H1 (cell line): ENCODE data around the gene ING4. TPM values are rescaled to one million over a fixed set of nuclear protein-coding genes. Genes with fewer than 3 reads are reported as not detected.

Experiments used
- CBX8 ChIP-seq: fragments of 300-800, 300-1000 bp; sonication (generic); IDR thresholded peaks from 2 replicates; pipeline ENCODE4 v1.7.1; 2016; ENCODE audit warnings: low read depth, low read length, borderline replicate concordance
- CHD1 ChIP-seq: IDR thresholded peaks from 2 replicates; pipeline ENCODE4 v1.6.1; 2012; ENCODE audit warnings: low read depth, low read length, improper control_type of control experiment
- CREB1 ChIP-seq: IDR thresholded peaks from 2 replicates; pipeline ENCODE4 v1.6.1; 2012; ENCODE audit warnings: inconsistent platforms
- E2F6 ChIP-seq: IDR thresholded peaks from 2 replicates; pipeline ENCODE4 v1.6.1; 2012; ENCODE audit warnings: inconsistent platforms
- FOSL1 ChIP-seq: IDR thresholded peaks from 2 replicates; pipeline ENCODE4 v1.6.1; 2011; ENCODE audit warnings: mild to moderate bottlenecking, low read depth, low read length, moderate library complexity; ENCODE audit not compliant: insufficient read depth
- GABPA ChIP-seq: IDR thresholded peaks from 2 replicates; pipeline ENCODE4 v1.6.1; 2011; ENCODE audit warnings: mild to moderate bottlenecking, low read length, moderate library complexity, borderline replicate concordance; ENCODE audit not compliant: insufficient read depth
- JUN ChIP-seq: IDR thresholded peaks from 2 replicates; pipeline ENCODE4 v1.6.1; 2011; ENCODE audit warnings: low read depth, mild to moderate bottlenecking, improper control_type of control experiment, low read length
- POLR2A ChIP-seq, 2 experiments: IDR thresholded peaks; 1 replicate in 1 of 2; 2 replicates in 1 of 2; pipeline ENCODE4 v1.6.1; 2011; ENCODE audit warnings: low read depth in 2 of 2, low read length in 2 of 2, mild to moderate bottlenecking in 2 of 2; ENCODE audit errors: control extremely low read depth in 1 of 2
- RAD21 ChIP-seq, 2 experiments: IDR thresholded peaks in 1 of 2; conservative IDR thresholded peaks in 1 of 2; 2 replicates each; pipeline ENCODE4 v1.6.1; 2011; ENCODE audit warnings: low read depth in 2 of 2, low read length in 2 of 2, improper control_type of control experiment in 1 of 2, inconsistent platforms in 1 of 2, mild to moderate bottlenecking in 1 of 2, moderate library complexity in 1 of 2
- polyA plus RNA-seq, 7 experiments: library from polyadenylated mRNA; depleted of rRNA in 3 of 7; stranded (reverse) in 5 of 7; unstranded in 2 of 7; fragments of >200 nt in 5 of 7; fragments of 200-250 nt in 2 of 7; gene quantifications; 1 replicate in 5 of 7; 2 replicates in 1 of 7; 4 replicates in 1 of 7; pipeline versions ENCODE4 v1.2.1 to v1.2.3, GENCODE V29; 2011 to 2013; ENCODE audit warnings: missing spikeins in 2 of 7, mixed read lengths in 2 of 7
- total RNA-seq: library from RNA; stranded (reverse); fragmentation: NEBNext Ultra II Directional; extraction: Animal tissue kit (Norgen Biotek cat#: 25700); gene quantifications from 2 replicates; pipeline ENCODE4 v1.2.1, GENCODE V29; 2021

ING4 gene
- total and polyA plus RNA-seq, 2 of the 8 experiments (the other 6 are each of a cell fraction or from before 2014, with no cell fraction given), result 22.9 to 28.6 TPM

- TF ChIP-seq CHD1 (no peak), E2F6 (peak; percentile 51), POLR2A (IDR thresholded peaks at IDR 0.05; ENCODE audit: control extremely low read depth in 1 of 2, low read depth in 2 of 2, low read length in 2 of 2) (no peak), CREB1 (no peak), CBX8 (no peak), FOSL1 (no peak), JUN (no peak), GABPA (no peak), RAD21 (IDR thresholded peaks at IDR 0.05 in 1 of 2, conservative IDR thresholded peaks at IDR 0.05 in 1 of 2; ENCODE audit: low read depth in 2 of 2, low read length in 2 of 2) (peak; percentile 66 to 74)
- TF ChIP-seq, all 59 proteins: peak for 3
Measured at GRCh38 chr12:6644903-6645302, 18.0 kb downstream of the ING4 start (continued).
